ENCODE measurements around the gene CXCL13.
A peak's percentile ranks its signal among the peaks of the same experiment; 100 is the strongest.

CXCL13 gene

DNA sequence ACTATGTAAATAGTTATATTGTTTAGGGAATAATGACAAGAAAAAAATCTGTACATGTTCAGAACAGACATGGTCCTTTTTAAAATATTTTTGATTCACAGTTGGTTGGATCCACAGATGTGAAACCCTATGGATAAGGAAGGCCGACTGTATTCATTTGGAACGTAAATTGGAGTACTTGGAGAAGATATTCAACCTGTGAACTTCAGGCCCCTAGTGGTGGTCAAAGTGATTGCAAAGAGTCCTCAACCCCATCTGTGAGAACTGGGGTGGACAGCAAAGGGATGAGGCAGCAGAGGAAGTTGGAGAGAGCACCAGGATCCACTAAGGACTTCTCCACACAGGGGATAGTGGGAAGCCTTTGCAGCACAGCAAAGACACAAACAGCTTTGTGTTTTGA lies 6.2 kb upstream of the CXCL13 start:
- CTCF ChIA-PET = interaction anchor here (0.6 to 12.1 kb wide), 20 partner anchors 8 to 359 kb away, joined by 3 to 275 read pairs (median 4); no protein-coding TSS in a partner anchor
- TF ChIP-seq CTCF (IDR thresholded peaks at IDR 0.05; ENCODE audit: insufficient read depth, low read length, missing control alignments) = peak; percentile 69
- POLR2A ChIA-PET = no interaction called here
- H3K4me3 ChIP-seq (ENCODE audit: low read depth, low read length) = no peak overlapping the region
- DNase-seq (ENCODE audit: low read depth, low spot score) = no peak

DNA sequence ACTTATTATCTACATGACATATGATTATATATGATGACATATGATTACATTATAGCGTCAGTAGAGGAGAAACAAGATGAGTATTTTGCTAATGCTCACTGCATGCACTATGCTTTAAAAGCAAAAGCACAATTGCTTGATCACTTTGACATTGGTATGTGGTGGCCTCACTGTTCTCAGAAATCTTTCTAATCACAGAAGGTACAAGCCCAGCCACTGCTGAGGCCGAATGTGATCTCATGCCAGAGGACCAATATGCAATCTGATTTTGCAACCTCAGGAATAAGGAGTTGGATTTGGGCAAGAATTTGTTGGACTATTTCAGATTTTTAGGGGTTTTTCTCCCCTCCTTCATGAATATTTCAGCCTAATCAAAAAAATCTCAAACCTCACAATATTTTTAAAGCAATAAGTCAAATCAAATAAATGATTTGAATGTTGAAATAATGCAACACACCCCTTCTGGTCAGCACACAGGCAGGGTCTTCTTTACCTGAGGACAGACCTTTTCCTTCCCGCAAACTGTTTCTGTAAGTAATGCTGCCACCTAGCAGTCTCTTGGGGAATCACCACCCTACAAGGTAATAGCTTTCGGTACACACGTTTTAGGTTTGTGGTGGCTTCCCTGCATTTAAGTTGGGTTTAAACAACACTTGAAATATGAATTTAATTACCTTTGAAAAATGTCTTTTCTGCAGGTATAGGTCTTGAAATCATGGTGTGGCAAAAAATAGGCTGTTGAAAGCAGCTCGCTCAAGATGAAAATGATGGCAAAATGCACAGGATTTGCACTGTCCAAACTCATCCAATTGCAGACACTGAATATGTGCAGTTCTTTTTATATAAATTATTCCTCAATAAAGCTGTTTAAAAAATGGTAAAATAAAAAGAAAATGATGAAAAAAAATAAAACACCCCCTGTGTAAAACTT lies 4.8 kb upstream of the CXCL13 start:
- ChIA-PET CTCF (interaction anchor here (0.6 to 12.1 kb wide), 36 partner anchors 7 to 362 kb away, joined by 3 to 275 read pairs (median 4); no protein-coding TSS in a partner anchor), POLR2A (interaction anchor here (0.7 kb wide), 1 partner anchor 12 kb away, joined by 3 read pairs; no protein-coding TSS in a partner anchor)
- no peak overlapping the region for H3K4me3 ChIP-seq (ENCODE audit: low read depth, low read length)
- TF ChIP-seq CTCF (IDR thresholded peaks at IDR 0.05; ENCODE audit: insufficient read depth, low read length, missing control alignments) = peak; percentile 76
- no peak for DNase-seq (ENCODE audit: low read depth, low spot score)

DNA sequence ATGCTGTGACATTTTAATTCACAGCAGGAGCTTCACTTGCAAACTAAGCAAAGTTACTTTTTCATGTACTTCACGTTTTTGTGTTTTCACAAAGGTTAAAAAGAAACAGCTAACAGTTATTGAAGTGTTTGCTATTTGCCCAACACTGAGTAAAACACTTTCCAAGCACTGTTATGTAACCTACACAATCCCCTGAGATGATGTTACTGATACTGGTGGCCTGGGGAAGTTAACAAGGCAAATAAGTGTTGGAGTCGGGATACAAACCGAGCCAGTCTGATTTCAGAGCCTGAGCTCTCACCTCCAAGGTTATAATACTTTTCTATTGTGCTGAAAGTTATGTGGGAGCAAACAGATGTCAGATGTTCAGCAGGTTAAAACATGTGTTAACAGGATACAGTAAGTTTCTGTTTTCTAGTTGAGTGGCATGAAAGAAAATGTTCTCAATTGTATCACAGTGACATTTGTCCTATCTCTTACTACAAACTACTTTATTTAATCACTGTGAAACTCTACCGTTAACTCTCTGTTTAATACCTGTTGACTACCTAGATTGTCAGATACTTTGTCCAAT lies 3.9 kb upstream of the CXCL13 start:
- no peak overlapping the region for H3K4me3 ChIP-seq (ENCODE audit: low read depth, low read length)
- no peak for TF ChIP-seq CTCF (IDR thresholded peaks at IDR 0.05; ENCODE audit: insufficient read depth, low read length, missing control alignments)
- ChIA-PET POLR2A (no interaction called here), CTCF (interaction anchor here (0.7 to 12.1 kb wide), 28 partner anchors 9 to 363 kb away, joined by 3 to 275 read pairs (median 6); no protein-coding TSS in a partner anchor)
- DNase-seq (ENCODE audit: low read depth, low spot score) = no peak

GRCh38 chr4:77613267-77613666 lies 7.6 kb downstream of the CXCL13 start:
- no peak for TF ChIP-seq CTCF (IDR thresholded peaks at IDR 0.05; ENCODE audit: insufficient read depth, low read length, missing control alignments)
- ChIA-PET POLR2A (no interaction called here), CTCF (interaction anchor here (12.7 kb wide), 1 partner anchor 11 kb away, joined by 149 read pairs; the partner anchor contains the start of gene CXCL13)
- DNase-seq (ENCODE audit: low read depth, low spot score) = no peak
- H3K4me3 ChIP-seq (ENCODE audit: low read depth, low read length) = no peak overlapping the region

DNA sequence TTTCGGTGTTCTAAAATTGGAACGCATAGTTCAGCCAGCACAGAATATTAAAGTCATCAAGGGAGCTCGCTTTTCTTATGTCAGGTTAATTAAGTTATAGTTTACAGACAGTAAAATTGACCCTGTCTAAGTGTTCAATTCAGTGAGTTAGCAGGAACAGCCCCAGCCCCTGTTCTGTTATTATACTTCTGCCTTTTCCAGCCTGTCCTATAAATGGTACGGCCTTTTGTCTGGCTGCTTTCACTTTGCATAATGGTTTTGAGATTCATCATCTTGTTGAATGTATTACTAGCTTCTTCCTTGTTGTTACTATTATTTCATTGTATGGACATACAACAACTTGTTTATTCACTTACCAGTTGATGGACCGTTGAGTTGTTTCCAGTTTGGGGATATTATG lies 9.5 kb downstream of the CXCL13 start:
- H3K4me3 ChIP-seq (ENCODE audit: low read depth, low read length) = no peak overlapping the region
- no peak for TF ChIP-seq CTCF (IDR thresholded peaks at IDR 0.05; ENCODE audit: insufficient read depth, low read length, missing control alignments)
- CTCF ChIA-PET = interaction anchor here (0.7 to 12.7 kb wide), 3 partner anchors 13 to 228 kb away, joined by 3 to 149 read pairs (median 80); partner anchors contain the start of gene CXCL13
- POLR2A ChIA-PET = no interaction called here
- no peak for DNase-seq (ENCODE audit: low read depth, low spot score)

GRCh38 chr4:77617203-77617602 lies 11.6 kb downstream of the CXCL13 start:
- TF ChIP-seq CTCF (IDR thresholded peaks at IDR 0.05; ENCODE audit: insufficient read depth, low read length, missing control alignments) = no peak
- POLR2A ChIA-PET = no interaction called here
- CTCF ChIA-PET = interaction anchor here (0.7 to 12.7 kb wide), 7 partner anchors 9 to 249 kb away, joined by 3 to 149 read pairs (median 3); partner anchors contain the start of gene CXCL13
- DNase-seq (ENCODE audit: low read depth, low spot score) = no peak
- H3K4me3 ChIP-seq (ENCODE audit: low read depth, low read length) = no peak overlapping the region
